OCI-LY1 (cell line): Measurements from ENCODE around the gene CDK5RAP3.

ENCODE experiments used
- H2AFZ ChIP-seq: fragments of 200-600 bp; sonication (generic), shearing (Covaris generic); 2 replicates; pipeline ENCODE4 v1.6.0; 2014; ENCODE audit warnings: antibody characterized with exemption, mild to moderate bottlenecking, low read length
- H3F3A ChIP-seq: fragments of 200-600 bp; sonication (generic), shearing (Covaris generic); 2 replicates; pipeline ENCODE4 v1.6.0; 2014; ENCODE audit warnings: mild to moderate bottlenecking, antibody characterized with exemption, low read length, moderate library complexity; ENCODE audit not compliant: insufficient read depth
- H3K27ac ChIP-seq: fragments of 200-600 bp; sonication (generic); 2 replicates; pipeline ENCODE4 v1.5.1; 2014; ENCODE audit warnings: low read length, mixed run types, mild to moderate bottlenecking, low read depth; ENCODE audit not compliant: poor library complexity, severe bottlenecking
- H3K27me3 ChIP-seq: fragments of 200-600 bp; sonication (generic); 2 replicates; pipeline ENCODE4 v1.6.0; 2014; ENCODE audit warnings: antibody characterized with exemption, mild to moderate bottlenecking, low read length, moderate library complexity; ENCODE audit not compliant: insufficient read depth
- H3K36me3 ChIP-seq: fragments of 200-600 bp; sonication (generic); 2 replicates; pipeline ENCODE4 v1.6.1; 2014; ENCODE audit warnings: mild to moderate bottlenecking, antibody characterized with exemption, low read length, moderate library complexity, mixed read lengths; ENCODE audit not compliant: insufficient read depth
- H3K4me1 ChIP-seq: fragments of 200-600 bp; sonication (generic); 2 replicates; pipeline ENCODE4 v1.5.1; 2014; ENCODE audit warnings: mild to moderate bottlenecking, low read length, moderate library complexity; ENCODE audit not compliant: insufficient read depth, severe bottlenecking
- H3K4me2 ChIP-seq: fragments of 200-600 bp; sonication (generic), shearing (Covaris generic); 2 replicates; pipeline ENCODE4 v1.6.1; 2014; ENCODE audit warnings: low read length
- H3K4me3 ChIP-seq: fragments of 200-600 bp; sonication (generic); 2 replicates; pipeline ENCODE4 v1.5.1; 2014; ENCODE audit warnings: low read length, low read depth, mild to moderate bottlenecking, mixed read lengths; ENCODE audit not compliant: poor library complexity, severe bottlenecking
- H3K79me2 ChIP-seq: fragments of 200-600 bp; shearing (Covaris generic); 2 replicates; pipeline ENCODE4 v1.6.1; 2016; ENCODE audit warnings: mixed run types, low read length, mixed read lengths; ENCODE audit not compliant: insufficient read depth
- H3K9ac ChIP-seq: fragments of 200-600 bp; sonication (generic), shearing (Covaris generic); 2 replicates; pipeline ENCODE4 v1.6.1; 2014; ENCODE audit warnings: mild to moderate bottlenecking, low read length, mixed read lengths
- H3K9me2 ChIP-seq: fragments of 200-600 bp; sonication (generic), shearing (Covaris generic); 2 replicates; pipeline ENCODE4 v1.6.1; 2014; ENCODE audit warnings: low read depth, mild to moderate bottlenecking, low read length, mixed read lengths
- H3K9me3 ChIP-seq: fragments of 200-600 bp; shearing (Covaris generic); 2 replicates; pipeline ENCODE4 v1.6.1; 2014; ENCODE audit warnings: low read length, mixed read lengths
- H4K20me1 ChIP-seq: fragments of 200-600 bp; sonication (generic), shearing (Covaris generic); 2 replicates; pipeline ENCODE4 v1.6.0; 2016; ENCODE audit warnings: mild to moderate bottlenecking, low read length; ENCODE audit not compliant: insufficient read depth
- CTCF ChIP-seq: fragments of 200-600 bp; sonication (generic), shearing (Covaris generic); IDR thresholded peaks from 2 replicates; pipeline ENCODE4 v1.5.1; 2017; ENCODE audit warnings: mild to moderate bottlenecking, antibody characterized with exemption, low read length, moderate library complexity, mixed read lengths
- EZH2 ChIP-seq: fragments of 200-600 bp; sonication (generic), shearing (Covaris generic); IDR thresholded peaks from 2 replicates; pipeline ENCODE4 v1.8.0; 2017; ENCODE audit warnings: borderline replicate concordance, mixed run types, mild to moderate bottlenecking, antibody characterized with exemption, low read length, moderate library complexity, mixed read lengths

The CDK5RAP3 gene

GRCh38 chr17:48025904-48026501 lies 55.1 kb downstream of the CDK5RAP3 start:
- H3F3A ChIP-seq: no peaks in the 10 kb centered on the region
- no peaks in the 10 kb centered on the region for H4K20me1 ChIP-seq
- no peaks in the 10 kb centered on the region for H3K79me2 ChIP-seq
- H3K9me3 ChIP-seq: no peaks in the 10 kb centered on the region
- H3K4me2 ChIP-seq: peak overlapping the region; percentile 69
- H3K36me3 ChIP-seq: no peaks in the 10 kb centered on the region
- H3K4me3 ChIP-seq: peak overlapping the region; percentile 58
- no peak overlapping the region for H3K27ac ChIP-seq
- peaks cover 26% of the 10 kb centered on the region for H3K4me1 ChIP-seq
- no peaks in the 10 kb centered on the region for H3K27me3 ChIP-seq
- H3K9ac ChIP-seq: no peak overlapping the region; the same call in 1 of the 2 replicates
- H3K9me2 ChIP-seq: no peaks in the 10 kb centered on the region
- TF ChIP-seq EZH2 (no peak), CTCF (no peak)
- H2AFZ ChIP-seq: no peak overlapping the region

- H3K79me2 ChIP-seq: no peaks in the 10 kb centered on the region
Observed at GRCh38 chr17:48026502-48027321, 55.8 kb downstream of the CDK5RAP3 start.

GRCh38 chr17:48027322-48027981 lies 56.5 kb downstream of the CDK5RAP3 start:
- Histone ChIP-seq H3K4me2 (no peak overlapping the region), H3K27me3 (peaks cover 7% of the 10 kb centered on the region), H3K9me2 (no peaks in the 10 kb centered on the region), H3K36me3 (no peaks in the 10 kb centered on the region), H3K27ac (no peak overlapping the region), H2AFZ (no peak overlapping the region), H4K20me1 (no peaks in the 10 kb centered on the region), H3F3A (no peaks in the 10 kb centered on the region), H3K4me1 (peaks cover 26% of the 10 kb centered on the region), H3K4me3 (no peak overlapping the region), H3K9ac (no peak overlapping the region), H3K79me2 (no peaks in the 10 kb centered on the region), H3K9me3 (no peaks in the 10 kb centered on the region)
- TF ChIP-seq EZH2 (no peak), CTCF (no peak)

More at GRCh38 chr17:48026502-48027321, 55.8 kb downstream of the CDK5RAP3 start:
- H3K4me2 ChIP-seq: no peak overlapping the region
- no peak for TF ChIP-seq EZH2
- TF ChIP-seq CTCF: peak; percentile 85
- H3K9me2 ChIP-seq: no peaks in the 10 kb centered on the region
- H4K20me1 ChIP-seq: no peaks in the 10 kb centered on the region
- H3F3A ChIP-seq: no peaks in the 10 kb centered on the region
- H3K36me3 ChIP-seq: no peaks in the 10 kb centered on the region
- no peaks in the 10 kb centered on the region for H3K27me3 ChIP-seq
- peaks cover 26% of the 10 kb centered on the region for H3K4me1 ChIP-seq
- H3K27ac ChIP-seq: no peak overlapping the region
- no peak overlapping the region for H2AFZ ChIP-seq
- no peaks in the 10 kb centered on the region for H3K9me3 ChIP-seq
- no peak overlapping the region for H3K4me3 ChIP-seq
- H3K9ac ChIP-seq: no peak overlapping the region
